C1 segment of cervical spinal cord (tissue), 14 donors: ENCODE results near the gene ASCC1.
"Not testable (repeated sequence)": the region's sequence is repeated elsewhere in the genome, so short reads cannot be mapped to it uniquely, and the experiment has no call there.

Experiments used
- DNase-seq, 14 donors: peaks; one replicate each; lab custom pipeline; 2025; lab: John Stamatoyannopoulos, UW

ASCC1 gene

GRCh38 chr10:72215611-72216549 lies at the start of gene ASCC1, which contains the start of gene ANAPC16:
Gene ASCC1, minus strand, starts transcription at chr10:72216276. Its CDS starts 2,978 bp downstream, at chr10:72213298.
Gene ANAPC16, plus strand, starts transcription at chr10:72216012. Its CDS starts 7,903 bp downstream, at chr10:72223915.
- DNase-seq, result peak; percentile 90 to 99 (median 96)

- no peak for DNase-seq
Observed at GRCh38 chr10:72265508-72265907, 49.4 kb upstream of the ASCC1 start.

- no peak for DNase-seq
Observed at GRCh38 chr10:72264536-72264935, 48.5 kb upstream of the ASCC1 start.

GRCh38 chr10:72263613-72264241 lies 47.7 kb upstream of the ASCC1 start:
- DNase-seq, result no peak

- no peak for DNase-seq
Observed at GRCh38 chr10:72261784-72262404, 45.8 kb upstream of the ASCC1 start.

GRCh38 chr10:72260976-72261783 lies 45.1 kb upstream of the ASCC1 start:
- peak in 3 of 14 donors; percentile 65 to 73 (median 70) for DNase-seq

GRCh38 chr10:72260239-72260975 lies 44.3 kb upstream of the ASCC1 start:
- DNase-seq, result peak in 13 of 14 donors; percentile 63 to 92 (median 84)

- peak in 1 of 14 donors; percentile 42 for DNase-seq
Observed at GRCh38 chr10:72259491-72260238, 43.6 kb upstream of the ASCC1 start.

- no peak for DNase-seq
Observed at GRCh38 chr10:72258617-72259016, 42.5 kb upstream of the ASCC1 start.

- no peak for DNase-seq
Observed at GRCh38 chr10:72257051-72257892, 41.2 kb upstream of the ASCC1 start.

GRCh38 chr10:72255977-72256729 lies 40.1 kb upstream of the ASCC1 start:
- peak in 1 of 14 donors; percentile 90 for DNase-seq

GRCh38 chr10:72254813-72255568 lies 38.9 kb upstream of the ASCC1 start:
- peak; percentile 57 to 98 (median 90) for DNase-seq

GRCh38 chr10:72253578-72253977 lies 37.5 kb upstream of the ASCC1 start:
- no peak for DNase-seq

- DNase-seq, result no peak
Observed at GRCh38 chr10:72252972-72253371, 36.9 kb upstream of the ASCC1 start.

- no peak for DNase-seq
Observed at GRCh38 chr10:72251635-72252034, 35.6 kb upstream of the ASCC1 start.

GRCh38 chr10:72250666-72251065 lies 34.6 kb upstream of the ASCC1 start:
- DNase-seq, result no peak

- not testable (repeated sequence) for DNase-seq
Observed at GRCh38 chr10:72249176-72249862, 33.2 kb upstream of the ASCC1 start.
